ENCODE measurements around the gene PTOV1.

GRCh38 chr19:49850221-49850486 lies 805 bp upstream of the PTOV1 start:
- TF ChIP-seq CTCF (IDR thresholded peaks at IDR 0.05), result no peak
- TF ChIP-seq ZFX (IDR thresholded peaks at IDR 0.05; ENCODE audit: borderline replicate concordance), result no peak

Measured in 22Rv1 (cell line).